ENCODE measurements around the gene CHGA. TPM values are rescaled to one million over a fixed set of nuclear protein-coding genes. Genes with fewer than 3 reads are reported as not detected.

CHGA gene
- total and polyA plus RNA-seq, 2 donors (not counting 1 experiment from before 2014, with no cell fraction given), result not detected

GRCh38 chr14:92939699-92940098 is 16.7 kb downstream of the CHGA start:
- Histone ChIP-seq H3K36me3 (replicated peaks in 1 of 2; ENCODE audit: control extremely low read depth in 1 of 2, control insufficient read depth in 1 of 2, extremely low read depth in 1 of 2, insufficient read depth in 2 of 2, low read length in 1 of 2) (peaks cover 0 to 33% of the 10 kb centered on the region in 2 experiments), H3K9ac (ENCODE audit: low read length) (no peak overlapping the region), H3K27me3 (replicated peaks in 1 of 4; ENCODE audit: control extremely low read depth in 1 of 4, control insufficient read depth in 3 of 4, insufficient read depth in 4 of 4, low read length in 3 of 4) (no peaks in the 10 kb centered on the region), H3K4me2 (replicated peaks; ENCODE audit: low read depth, low read length, poor library complexity, severe bottlenecking) (no peak overlapping the region), H3K9me3 (ENCODE audit: control extremely low read depth in 1 of 3, control insufficient read depth in 2 of 3, insufficient read depth in 1 of 3, low read length in 2 of 3) (no peaks in the 10 kb centered on the region), H2AFZ (ENCODE audit: insufficient read depth, low read depth, low read length, poor library complexity, severe bottlenecking) (no peak overlapping the region), H3K79me2 (ENCODE audit: control insufficient read depth, insufficient read depth, low read length) (no peaks in the 10 kb centered on the region), H4K20me1 (ENCODE audit: control insufficient read depth, insufficient read depth, low read length, poor library complexity, severe bottlenecking) (no peaks in the 10 kb centered on the region), H3K4me3 (ENCODE audit: control extremely low read depth in 1 of 5, extremely low read depth in 1 of 5, insufficient read depth in 1 of 5, low read depth in 2 of 5, low read length in 4 of 5) (no peak overlapping the region), H3K27ac (ENCODE audit: low read length in 2 of 2) (no peak overlapping the region), H3K4me1 (ENCODE audit: control insufficient read depth in 2 of 2, insufficient read depth in 2 of 2, low read length in 2 of 2) (no peaks in the 10 kb centered on the region)
- intact Hi-C loops (cut with micrococcal nuclease), result no loop called here
- no peaks in the 10 kb centered on the region for H3K4me1 Mint-ChIP-seq
- H3K9me3 Mint-ChIP-seq (ENCODE audit: insufficient read depth), result no peaks in the 10 kb centered on the region
- ChIA-PET POLR2A (no interaction called here), CTCF (no interaction called here)
- 96% methylated on average over 12 of the region's 12 CpGs for WGBS (ENCODE audit: insufficient coverage)
- no peaks in the 10 kb centered on the region for H3K27me3 Mint-ChIP-seq
- H3K27ac Mint-ChIP-seq, result no peak overlapping the region
- DNase-seq, result no peak
- no peak for ATAC-seq (ENCODE audit: low read depth)
- H3K4me3 Mint-ChIP-seq, result no peak overlapping the region
- TF ChIP-seq EZH2 (IDR thresholded peaks at IDR 0.05; ENCODE audit: borderline replicate concordance, insufficient read depth, low read depth, low read length, poor library complexity, severe bottlenecking) (no peak), CTCF (IDR thresholded peaks at IDR 0.05) (no peak)

- no peak overlapping the region for H2AFZ ChIP-seq (ENCODE audit: insufficient read depth, low read depth, low read length, poor library complexity, severe bottlenecking)
- no peak overlapping the region for H3K4me2 ChIP-seq (replicated peaks; ENCODE audit: low read depth, low read length, poor library complexity, severe bottlenecking)
- no peak for TF ChIP-seq EZH2 (IDR thresholded peaks at IDR 0.05; ENCODE audit: borderline replicate concordance, insufficient read depth, low read depth, low read length, poor library complexity, severe bottlenecking)
- no peak for TF ChIP-seq CTCF (IDR thresholded peaks at IDR 0.05)
- no peak overlapping the region for H3K4me3 Mint-ChIP-seq
- peaks cover 0 to 39% of the 10 kb centered on the region in 2 experiments for H3K36me3 ChIP-seq (replicated peaks in 1 of 2; ENCODE audit: control extremely low read depth in 1 of 2, control insufficient read depth in 1 of 2, extremely low read depth in 1 of 2, insufficient read depth in 2 of 2, low read length in 1 of 2)
- ATAC-seq (ENCODE audit: low read depth) (no peak), DNase-seq (no peak)
- no peaks in the 10 kb centered on the region for H3K79me2 ChIP-seq (ENCODE audit: control insufficient read depth, insufficient read depth, low read length)
- H3K9ac ChIP-seq (ENCODE audit: low read length), result no peak overlapping the region
- no peaks in the 10 kb centered on the region for H3K4me1 ChIP-seq (ENCODE audit: control insufficient read depth in 2 of 2, insufficient read depth in 2 of 2, low read length in 2 of 2)
- 92% methylated on average over 11 of the region's 11 CpGs for WGBS (ENCODE audit: insufficient coverage)
- no peaks in the 10 kb centered on the region for H3K9me3 Mint-ChIP-seq (ENCODE audit: insufficient read depth)
- H4K20me1 ChIP-seq (ENCODE audit: control insufficient read depth, insufficient read depth, low read length, poor library complexity, severe bottlenecking), result no peaks in the 10 kb centered on the region
- no peaks in the 10 kb centered on the region for H3K9me3 ChIP-seq (ENCODE audit: control extremely low read depth in 1 of 3, control insufficient read depth in 2 of 3, insufficient read depth in 1 of 3, low read length in 2 of 3)
- H3K27me3 Mint-ChIP-seq, result no peaks in the 10 kb centered on the region
- H3K27ac ChIP-seq (ENCODE audit: low read length in 2 of 2), result no peak overlapping the region
- H3K27me3 ChIP-seq (replicated peaks in 1 of 4; ENCODE audit: control extremely low read depth in 1 of 4, control insufficient read depth in 3 of 4, insufficient read depth in 4 of 4, low read length in 3 of 4), result no peaks in the 10 kb centered on the region
- no peaks in the 10 kb centered on the region for H3K4me1 Mint-ChIP-seq
- intact Hi-C loops (cut with micrococcal nuclease), result no loop called here
- H3K4me3 ChIP-seq (ENCODE audit: control extremely low read depth in 1 of 5, extremely low read depth in 1 of 5, insufficient read depth in 1 of 5, low read depth in 2 of 5, low read length in 4 of 5), result no peak overlapping the region
- POLR2A ChIA-PET, result no interaction called here
- CTCF ChIA-PET, result no interaction called here
- H3K27ac Mint-ChIP-seq, result no peak overlapping the region
Measured at GRCh38 chr14:92940543-92940942, 17.6 kb downstream of the CHGA start.

Measured in B cell (primary cell).